ENCODE results near the gene LNP1. TPM values are rescaled to one million over a fixed set of nuclear protein-coding genes. Genes with fewer than 3 reads are reported as not detected.
A peak's percentile ranks its signal among the peaks of the same experiment; 100 is the strongest.
"Not testable (repeated sequence)": the region's sequence is repeated elsewhere in the genome, so short reads cannot be mapped to it uniquely, and the experiment has no call there.

The LNP1 gene
- 1.3 TPM for total RNA-seq

GRCh38 chr3:100400780-100401673 lies at the start of gene LNP1, which contains the start of gene TOMM70:
LNP1 (plus strand) TSS chr3:100401539; CDS start chr3:100429730, 28,191 bp downstream.
TOMM70 (minus strand) TSS chr3:100401089; CDS start chr3:100400949, 140 bp downstream.
- H3K36me3 ChIP-seq: no peaks in the 10 kb centered on the region
- no peaks in the 10 kb centered on the region for H3K9me3 ChIP-seq
- peaks cover 10 to 30% of the 10 kb centered on the region in 2 donors for H3K4me1 ChIP-seq
- no peaks in the 10 kb centered on the region for H3K27me3 ChIP-seq
- H3K27ac ChIP-seq: peak within 1 kb of the TSS; percentile 90 to 91
- intact Hi-C loops (cut with DNase I): loop anchor here (1.0 to 5.0 kb wide), 5 partner anchors 91 to 1276 kb away; partner anchors contain the start of genes PCNP, TFG, TMEM45A and ZBTB11
- H3K4me3 ChIP-seq: peak within 1 kb of the TSS; percentile 89 to 92
- peak; percentile 92 to 99 for DNase-seq (ENCODE audit: low spot score in 2 of 2)
- TF ChIP-seq CTCF (IDR thresholded peaks at IDR 0.05): no peak

- intact Hi-C loops (cut with DNase I); H3K4me3 ChIP-seq; DNase-seq (ENCODE audit: low spot score in 2 of 2); H3K27me3 ChIP-seq; H3K9me3 ChIP-seq; H3K4me1 ChIP-seq; H3K27ac ChIP-seq: not testable (repeated sequence)
- peaks cover 60 to 85% of the 10 kb centered on the region in 2 donors for H3K36me3 ChIP-seq
Observed at GRCh38 chr3:100351770-100352169, 49.6 kb upstream of the LNP1 start.

- Histone ChIP-seq H3K36me3 (peaks cover 52 to 83% of the 10 kb centered on the region in 2 donors), H3K4me3 (no peak overlapping the region), H3K4me1 (no peaks in the 10 kb centered on the region), H3K9me3 (no peaks in the 10 kb centered on the region), H3K27me3 (no peaks in the 10 kb centered on the region), H3K27ac (no peak overlapping the region)
- no peak for DNase-seq (ENCODE audit: low spot score in 2 of 2)
- intact Hi-C loops (cut with DNase I): no loop called here
- TF ChIP-seq CTCF (IDR thresholded peaks at IDR 0.05): no peak
Observed at GRCh38 chr3:100352296-100353231, 48.8 kb upstream of the LNP1 start.

- Histone ChIP-seq H3K27ac (no peak overlapping the region), H3K4me1 (no peaks in the 10 kb centered on the region), H3K27me3 (no peaks in the 10 kb centered on the region), H3K9me3 (no peaks in the 10 kb centered on the region), H3K4me3 (no peak overlapping the region), H3K36me3 (peaks cover 35 to 71% of the 10 kb centered on the region in 2 donors)
- DNase-seq (ENCODE audit: low spot score in 2 of 2): no peak
- TF ChIP-seq CTCF (IDR thresholded peaks at IDR 0.05): no peak
- intact Hi-C loops (cut with DNase I): no loop called here
Observed at GRCh38 chr3:100354850-100355249, 46.5 kb upstream of the LNP1 start.

GRCh38 chr3:100358413-100358812 lies 42.9 kb upstream of the LNP1 start:
- H3K36me3 ChIP-seq: peaks cover 26 to 73% of the 10 kb centered on the region in 2 donors
- intact Hi-C loops (cut with DNase I): no loop called here

More at GRCh38 chr3:100358413-100358812, 42.9 kb upstream of the LNP1 start:
- Histone ChIP-seq H3K4me1 (no peaks in the 10 kb centered on the region), H3K4me3 (no peak overlapping the region), H3K27me3 (no peaks in the 10 kb centered on the region), H3K9me3 (no peaks in the 10 kb centered on the region), H3K27ac (no peak overlapping the region)
- TF ChIP-seq CTCF (IDR thresholded peaks at IDR 0.05): no peak
- DNase-seq (ENCODE audit: low spot score in 2 of 2): no peak
